ENCODE results near the gene OPRL1.
A peak's percentile ranks its signal among the peaks of the same experiment; 100 is the strongest.

OPRL1 gene

GRCh38 chr20:64104667-64105451 lies 25.0 kb downstream of the OPRL1 start:
- peak; percentile 2 for DNase-seq
- ATAC-seq: no peak

GRCh38 chr20:64105846-64106434 lies 26.1 kb downstream of the OPRL1 start:
- DNase-seq (no peak), ATAC-seq (no peak)

- ATAC-seq (no peak), DNase-seq (peak; percentile 2)
Measured at GRCh38 chr20:64106435-64106961, 26.6 kb downstream of the OPRL1 start.

- DNase-seq: peak; percentile 2
- ATAC-seq: peak; percentile 21
Measured at GRCh38 chr20:64106981-64107735, 27.3 kb downstream of the OPRL1 start, which contains the start of gene NPBWR2. Gene NPBWR2 (minus strand): TSS chr20:64107565. CDS start chr20:64106831, 734 bp downstream.

GRCh38 chr20:64107736-64108457 lies 28.0 kb downstream of the OPRL1 start:
- ATAC-seq: no peak
- DNase-seq: no peak

GRCh38 chr20:64108731-64109681 lies 29.1 kb downstream of the OPRL1 start:
- DNase-seq: no peak
- no peak for ATAC-seq

- ATAC-seq (no peak), DNase-seq (no peak)
Measured at GRCh38 chr20:64109831-64110391, 30.0 kb downstream of the OPRL1 start.

- DNase-seq (no peak), ATAC-seq (no peak)
Measured at GRCh38 chr20:64110411-64111068, 30.7 kb downstream of the OPRL1 start.

- DNase-seq: no peak
- ATAC-seq: no peak
Measured at GRCh38 chr20:64111841-64112641, 32.2 kb downstream of the OPRL1 start.

GRCh38 chr20:64112691-64113443 lies 33.0 kb downstream of the OPRL1 start:
- no peak for DNase-seq
- no peak for ATAC-seq

- ATAC-seq (no peak), DNase-seq (no peak)
Measured at GRCh38 chr20:64113444-64113775, 33.5 kb downstream of the OPRL1 start.

- DNase-seq (no peak), ATAC-seq (no peak)
Measured at GRCh38 chr20:64113796-64114355, 34.0 kb downstream of the OPRL1 start.

- ATAC-seq: no peak
- no peak for DNase-seq
Measured at GRCh38 chr20:64114356-64114971, 34.6 kb downstream of the OPRL1 start.

GRCh38 chr20:64115171-64115911 lies 35.5 kb downstream of the OPRL1 start:
- ATAC-seq (no peak), DNase-seq (no peak)

- DNase-seq (no peak), ATAC-seq (no peak)
Measured at GRCh38 chr20:64116016-64116415, 36.1 kb downstream of the OPRL1 start.

- ATAC-seq: no peak
- DNase-seq: no peak
Measured at GRCh38 chr20:64116541-64117431, 36.9 kb downstream of the OPRL1 start.

Measured in stimulated activated naive CD8-positive, alpha-beta T cell treated with anti-CD3 and anti-CD28 coated beads, Interleukin-15, Interleukin-2, amounts not matched to agents 100 U/mL and 50 U/mL, for 24 hours (primary cell).